Fibroblast of skin of left biceps (primary cell): ENCODE measurements around the gene GPR107.

Experiments used
- DNase-seq, 2 experiments: peaks; one replicate each; pipeline ENCODE4 v3.0.0-alpha.2; 2013; ENCODE audit warnings: low read depth in 2 of 2

Gene GPR107

DNA sequence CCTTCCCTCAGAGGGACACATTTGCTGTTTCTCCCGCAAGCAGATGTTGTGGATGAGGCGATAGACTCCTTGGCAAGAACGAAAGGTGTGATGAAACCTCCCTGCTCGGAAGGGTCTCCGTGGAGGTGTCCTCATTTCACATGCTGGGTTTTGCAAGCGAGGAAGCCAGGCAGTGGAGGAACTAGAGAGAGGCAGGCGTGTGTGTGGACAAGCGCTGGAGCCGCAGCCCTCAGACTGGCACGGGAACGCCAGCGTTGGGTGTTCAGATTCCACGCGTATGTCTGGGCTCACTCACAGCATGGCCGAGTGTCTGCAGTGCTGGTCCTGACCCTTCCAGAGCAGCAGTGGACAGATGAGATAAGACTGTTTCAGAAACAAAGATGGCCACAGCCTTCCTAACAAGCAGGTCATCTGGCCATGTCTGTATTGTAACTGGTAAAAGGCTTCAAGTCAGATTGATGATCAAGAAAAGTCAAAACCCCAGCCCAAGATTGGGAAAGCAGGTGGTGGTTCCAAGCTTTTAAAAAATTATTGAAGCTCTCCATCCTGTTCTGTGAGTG, 83.5 kb downstream of the GPR107 start:
- no peak for DNase-seq

DNA sequence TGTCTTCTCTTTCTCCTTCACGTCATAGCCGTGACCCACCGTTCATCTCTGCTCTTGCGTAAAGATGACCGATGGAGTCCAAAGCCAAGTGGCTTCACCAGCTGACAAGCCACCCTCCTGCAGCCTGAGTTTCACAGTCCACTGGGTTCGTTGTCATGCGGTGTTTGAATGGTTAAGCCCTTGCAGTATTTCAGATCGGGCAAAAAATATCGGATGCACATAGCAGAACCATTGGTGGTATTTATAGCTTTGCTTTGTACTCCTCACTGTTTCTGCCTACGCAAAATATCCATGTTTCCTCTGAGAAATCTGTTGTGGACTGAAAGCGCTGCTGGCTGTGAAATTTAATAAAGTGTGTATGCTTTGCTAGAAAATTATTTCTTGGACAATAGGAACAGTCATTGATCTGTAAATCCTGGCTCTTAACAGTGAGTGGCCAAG, 84.0 kb downstream of the GPR107 start:
- DNase-seq, result no peak

DNA sequence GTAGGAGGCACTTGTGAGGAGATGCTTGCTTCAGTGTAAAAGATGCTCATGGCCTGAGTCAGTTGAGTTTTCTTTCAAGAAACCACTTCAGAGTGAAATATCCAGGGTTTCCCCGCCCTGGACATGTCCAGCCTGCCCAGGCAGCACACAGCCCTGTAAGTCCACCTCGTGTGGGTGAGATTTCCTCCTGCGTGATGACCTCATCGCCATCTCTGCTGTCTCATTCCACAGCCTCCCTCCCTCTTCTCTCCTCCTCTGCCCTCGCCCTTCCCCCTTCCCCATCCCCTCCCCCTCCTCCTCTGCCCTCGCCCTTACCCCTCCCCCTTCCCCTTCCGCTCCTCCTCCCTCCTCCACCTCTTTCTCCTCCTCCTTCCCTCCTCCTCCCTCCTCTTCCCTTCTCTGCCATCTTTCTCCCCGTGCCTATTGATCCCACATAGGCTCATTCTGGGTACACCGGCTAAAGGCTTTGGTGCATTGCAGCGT, 84.5 kb downstream of the GPR107 start:
- DNase-seq, result peak; percentile 47 to 50

DNA sequence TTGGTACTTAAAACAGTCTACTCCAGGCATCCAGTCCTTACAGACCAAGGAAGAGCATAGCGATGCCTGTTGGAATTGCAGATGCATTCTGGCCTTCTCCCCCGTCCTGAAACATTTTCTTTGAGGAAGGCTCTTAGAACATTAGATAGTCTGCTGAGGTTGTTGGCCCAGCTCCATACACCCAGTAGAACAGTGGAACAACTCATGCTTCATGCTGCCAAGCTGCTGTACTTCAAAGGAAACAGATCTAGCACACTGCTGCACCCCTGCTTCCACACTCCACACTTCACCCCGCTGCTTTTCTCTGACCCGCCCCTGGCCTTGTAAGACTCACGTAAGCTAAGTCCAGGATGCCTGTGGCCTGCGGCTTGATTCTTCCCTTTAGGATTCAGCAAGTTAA, 85.1 kb downstream of the GPR107 start:
- peak; percentile 82 to 84 for DNase-seq

DNA sequence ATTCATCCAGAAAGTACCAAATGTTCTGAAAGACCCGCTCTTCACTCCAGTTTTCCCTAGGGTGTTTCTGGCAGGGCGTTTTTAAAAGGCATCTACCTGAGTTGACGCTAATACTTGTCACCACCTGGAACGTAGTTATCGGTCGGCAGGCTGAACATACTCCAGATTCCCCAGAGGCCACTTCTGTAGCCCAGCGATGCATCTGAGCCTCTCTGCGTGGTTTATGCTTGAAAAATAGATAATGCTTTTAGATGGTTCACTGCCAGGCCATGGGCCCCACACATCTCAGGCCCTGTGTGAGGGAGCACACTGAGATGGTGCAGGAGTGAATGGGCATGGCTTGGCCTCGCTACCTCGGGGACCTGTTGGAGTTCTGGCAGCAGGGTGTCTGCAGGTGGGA, 85.5 kb downstream of the GPR107 start:
- DNase-seq, result no peak

DNA sequence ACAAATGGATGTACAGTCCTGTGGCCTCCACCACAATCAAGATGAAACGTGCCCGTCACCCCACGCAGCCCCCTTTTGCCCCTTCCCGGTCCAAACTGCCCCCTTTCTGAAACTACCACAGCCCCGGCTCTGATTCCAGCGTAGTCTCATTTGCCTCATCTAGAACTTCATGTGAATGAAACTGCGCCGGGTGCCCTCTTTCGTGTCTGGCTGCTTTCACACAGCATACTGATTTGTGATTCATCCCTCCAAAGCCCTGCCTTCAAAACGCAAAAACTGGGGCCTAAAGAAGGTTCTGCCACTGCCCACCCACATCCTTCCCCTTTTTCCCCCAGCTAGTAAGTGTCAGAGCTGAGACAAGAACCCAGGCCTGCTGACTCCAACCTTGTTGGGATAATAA, 87.0 kb downstream of the GPR107 start:
- no peak for DNase-seq

DNA sequence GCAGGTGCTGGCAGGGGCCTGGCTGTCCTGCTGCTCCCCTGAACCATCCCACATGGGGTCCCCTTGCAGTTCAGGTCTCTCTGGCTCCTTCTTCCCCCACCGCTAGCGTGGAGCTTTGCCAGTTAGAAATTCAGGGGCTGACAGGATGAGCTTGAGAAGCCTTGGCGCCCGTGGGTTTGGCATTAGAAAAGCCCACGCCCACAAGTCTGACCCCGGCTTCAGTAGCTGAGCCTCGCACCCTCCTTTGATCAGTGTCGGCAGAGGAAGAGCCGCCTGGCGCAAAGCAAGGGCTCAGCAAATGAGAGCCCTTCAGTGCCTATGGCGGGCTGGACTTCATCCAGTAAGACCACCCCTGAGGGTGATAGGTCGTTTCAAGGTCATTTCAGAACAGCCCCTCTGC, 88.3 kb downstream of the GPR107 start:
- DNase-seq, result no peak

DNA sequence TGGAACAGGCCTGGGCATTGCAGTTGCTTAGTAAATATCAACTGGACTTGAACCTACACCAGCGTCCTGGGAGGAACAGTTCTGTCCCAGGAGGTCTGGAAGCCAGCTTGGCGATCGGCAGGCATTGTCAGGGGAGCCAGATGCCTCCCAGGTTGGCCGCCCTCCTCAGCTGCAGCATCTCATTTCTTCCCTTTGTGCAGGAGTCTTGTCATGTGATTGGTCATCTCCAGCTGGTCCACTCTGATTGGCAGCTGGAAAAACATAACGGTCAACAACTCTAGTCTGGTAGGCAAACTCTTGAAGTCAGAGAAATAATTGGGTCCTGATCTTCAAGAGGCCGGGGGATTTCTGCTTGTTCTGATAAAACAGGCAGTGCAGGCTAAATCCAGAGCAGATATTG, 88.9 kb downstream of the GPR107 start:
- no peak for DNase-seq

DNA sequence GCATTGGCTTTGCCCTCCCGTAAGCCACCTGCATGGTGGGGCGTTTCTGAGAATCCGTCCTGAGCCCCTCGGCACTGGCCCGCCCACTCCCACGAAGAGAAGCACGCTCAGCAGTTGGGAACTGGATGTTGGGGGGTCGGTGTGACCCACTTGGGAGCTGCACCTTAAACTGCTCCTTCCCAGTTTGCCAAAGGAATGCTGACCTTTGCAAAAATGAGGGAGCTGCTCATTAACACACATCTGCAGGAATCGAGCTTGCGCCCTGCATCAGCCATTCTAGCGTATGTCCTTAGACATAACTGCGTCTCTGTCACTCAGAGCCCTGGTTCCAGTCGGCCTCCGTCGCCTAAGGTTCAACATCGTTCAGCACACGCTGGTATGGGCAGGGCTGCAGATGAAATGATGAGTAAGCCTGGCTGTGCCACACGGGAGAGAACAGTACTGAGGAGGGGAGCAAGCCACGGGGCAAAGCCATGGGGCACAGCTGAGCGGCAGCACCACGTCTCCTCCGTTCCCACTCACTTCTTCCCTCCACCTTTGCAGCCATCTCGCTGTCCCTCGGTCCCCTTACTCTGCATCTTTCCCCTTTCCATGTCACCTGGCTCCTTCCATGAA, 89.7 kb downstream of the GPR107 start:
- DNase-seq, result no peak

DNA sequence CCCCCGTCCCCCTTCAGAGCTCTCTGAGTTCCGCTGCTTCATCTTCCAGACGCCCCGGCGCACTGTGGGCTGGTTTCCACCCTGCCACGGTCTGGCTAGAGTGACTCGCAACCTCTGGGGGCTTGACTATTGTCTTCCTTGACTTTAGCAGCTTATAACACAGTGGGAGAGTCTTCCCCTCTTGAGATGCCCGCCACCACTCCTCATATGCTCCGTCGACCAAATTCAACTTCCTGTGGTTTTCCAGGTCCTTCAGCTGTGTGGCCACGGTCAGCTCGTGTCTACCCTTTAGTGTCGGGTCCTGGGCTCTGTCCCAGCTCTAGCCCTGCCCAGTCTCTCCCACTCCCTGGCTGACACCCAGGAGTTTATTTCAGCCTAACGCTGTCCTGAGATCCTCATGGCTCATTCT, 90.3 kb downstream of the GPR107 start:
- no peak for DNase-seq

DNA sequence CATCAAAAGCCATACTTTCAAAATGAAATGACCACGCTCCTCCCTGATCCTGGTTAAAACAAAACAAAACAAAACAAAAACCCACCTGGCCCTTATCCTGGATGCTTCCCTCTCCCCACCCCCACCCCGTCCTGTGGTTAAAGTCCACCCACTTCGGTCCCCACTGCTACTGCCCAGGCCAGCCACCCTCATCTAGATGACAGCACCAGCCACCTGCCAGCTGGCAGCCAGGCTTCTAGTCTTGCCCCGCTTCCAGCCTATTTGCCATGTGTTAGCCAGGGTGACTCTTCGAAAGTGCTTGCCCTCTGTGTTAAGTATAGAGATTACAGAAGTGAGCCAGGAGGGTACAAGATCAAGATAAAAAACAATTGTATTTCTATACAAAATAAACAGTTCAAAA, 91.0 kb downstream of the GPR107 start:
- DNase-seq, result no peak

DNA sequence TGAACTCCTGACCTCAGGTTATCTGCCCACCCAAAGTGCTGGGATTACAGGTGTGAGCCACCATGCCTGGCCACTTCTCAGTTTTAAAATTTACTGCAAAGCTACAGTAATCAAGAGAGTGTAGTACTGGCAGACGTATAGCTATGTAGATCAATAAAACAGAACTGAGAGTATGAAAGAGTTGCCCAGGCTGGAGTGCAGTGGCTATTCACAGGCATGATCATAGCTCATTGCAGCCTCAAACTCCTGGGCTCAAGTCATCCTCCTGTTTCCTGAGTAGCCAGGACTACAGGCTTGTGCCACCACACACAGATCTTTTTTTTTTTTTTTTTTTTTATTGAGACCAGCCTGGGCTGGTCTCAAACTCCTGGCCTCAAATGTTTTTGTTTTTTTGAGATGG, 92.0 kb downstream of the GPR107 start:
- no peak for DNase-seq

DNA sequence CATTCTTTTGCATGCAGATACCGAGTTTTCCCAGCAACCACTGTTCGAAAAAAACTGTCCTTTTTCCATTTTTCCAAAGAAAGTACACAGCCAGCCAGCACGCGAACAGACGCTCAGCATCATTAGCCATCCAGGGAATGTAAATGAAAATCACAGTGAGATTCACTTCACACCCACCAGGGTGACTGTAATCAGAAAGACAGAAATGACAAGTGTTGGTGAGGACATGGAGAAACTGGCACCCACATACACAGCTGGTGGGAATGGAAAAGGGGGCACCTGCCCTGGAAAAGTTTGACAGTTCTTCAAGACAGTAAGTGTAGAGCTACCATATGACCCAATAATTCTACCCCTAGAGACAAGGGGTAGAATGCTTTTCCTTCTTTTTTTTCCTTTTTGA, 93.5 kb downstream of the GPR107 start:
- DNase-seq, result no peak

DNA sequence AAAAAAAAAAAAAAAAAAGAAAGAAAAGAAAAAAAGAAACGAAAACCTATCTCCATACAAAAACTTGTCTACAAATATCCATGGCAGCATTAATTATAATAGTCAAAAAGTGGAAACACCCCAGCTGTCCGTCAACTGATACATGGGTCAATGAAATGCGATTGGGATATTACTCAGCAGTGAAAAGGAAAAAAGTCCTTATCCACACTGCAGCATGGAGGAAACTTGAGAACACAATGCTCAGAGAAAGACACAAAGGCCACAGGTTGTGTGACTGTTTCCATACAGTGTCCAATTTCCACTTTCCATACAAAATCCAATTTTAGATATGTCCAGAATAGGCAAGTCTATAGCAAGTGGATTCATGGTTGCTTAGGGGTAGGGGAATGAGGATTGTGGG, 94.2 kb downstream of the GPR107 start:
- no peak for DNase-seq

DNA sequence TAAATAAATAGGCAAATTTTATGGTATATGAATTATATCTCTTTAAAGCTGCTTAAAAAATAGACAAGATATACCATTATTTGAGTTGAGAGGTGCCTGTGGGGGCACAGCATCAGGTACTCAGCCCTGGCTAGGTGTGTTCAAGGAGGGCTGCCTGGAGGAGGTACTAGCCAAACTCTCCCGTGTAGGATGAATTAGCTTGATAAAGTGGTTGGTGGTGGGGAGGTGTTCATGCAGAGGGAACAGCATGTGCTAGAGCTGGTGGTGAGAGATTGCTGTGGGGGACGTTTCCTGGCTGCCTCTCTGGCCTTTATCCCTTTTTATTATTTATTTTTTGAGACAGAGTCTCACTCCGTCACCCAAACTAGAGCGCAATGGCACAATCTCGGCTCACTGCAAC, 95.3 kb downstream of the GPR107 start:
- DNase-seq, result no peak

DNA sequence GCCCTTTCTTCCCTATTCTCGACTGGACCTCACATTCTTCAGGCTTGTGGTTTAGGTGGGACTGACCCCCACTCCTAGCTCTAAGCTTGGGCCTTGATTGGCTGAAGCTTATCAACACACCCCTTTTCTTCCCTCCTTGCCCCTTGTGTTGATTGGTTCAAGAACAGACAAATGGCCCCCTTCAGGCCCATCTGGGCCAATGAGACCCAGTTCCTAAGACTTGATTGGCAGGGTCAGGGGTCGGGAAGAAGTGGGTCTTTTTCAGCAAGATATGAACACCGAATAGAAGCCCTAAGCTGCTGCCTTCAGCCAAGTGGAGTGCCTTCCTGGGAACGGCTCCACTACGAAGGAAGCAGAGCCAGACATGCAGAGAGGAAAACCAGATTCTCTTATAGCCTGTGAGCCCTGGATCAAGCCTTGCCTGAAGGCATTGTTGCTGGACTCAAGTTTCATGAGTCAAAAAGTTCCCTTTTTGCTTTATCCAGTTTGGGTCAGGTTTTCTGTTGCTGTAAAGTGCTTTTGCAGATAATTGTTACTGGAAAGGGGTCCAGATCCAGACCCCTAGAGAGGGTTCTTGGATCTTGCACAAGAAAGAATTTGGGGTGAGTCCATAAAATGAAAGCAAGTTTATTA, 96.1 kb downstream of the GPR107 start:
- DNase-seq, result no peak

DNA sequence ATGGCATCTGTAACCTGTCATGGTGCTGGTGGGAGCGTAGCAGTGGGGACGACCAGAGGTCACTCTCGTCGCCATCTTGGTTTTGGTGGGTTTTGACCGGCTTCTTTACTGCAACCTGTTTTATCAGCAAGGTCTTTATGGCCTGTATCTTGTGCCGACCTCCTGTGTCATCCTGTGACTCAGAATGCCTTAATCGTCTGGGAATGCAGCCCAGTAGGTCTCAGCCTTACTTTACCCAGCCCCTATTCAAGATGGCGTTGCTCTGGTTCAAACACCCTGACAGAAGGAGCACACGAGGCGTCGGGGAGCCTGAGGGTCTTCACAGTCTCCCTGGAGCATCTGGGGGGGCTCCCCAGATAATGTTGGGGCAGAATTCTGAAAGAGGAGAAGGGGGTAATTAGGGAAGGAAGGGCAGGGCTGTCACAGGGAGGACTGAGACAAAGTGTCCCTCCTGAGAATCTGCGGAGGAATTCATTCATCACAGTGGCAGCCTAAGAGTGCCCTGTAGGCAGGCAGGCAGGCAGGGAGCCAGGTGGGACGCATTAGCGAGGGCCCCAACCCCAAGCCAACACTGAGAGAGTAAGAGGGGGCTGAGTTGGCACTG, 97.2 kb downstream of the GPR107 start:
- no peak for DNase-seq

DNA sequence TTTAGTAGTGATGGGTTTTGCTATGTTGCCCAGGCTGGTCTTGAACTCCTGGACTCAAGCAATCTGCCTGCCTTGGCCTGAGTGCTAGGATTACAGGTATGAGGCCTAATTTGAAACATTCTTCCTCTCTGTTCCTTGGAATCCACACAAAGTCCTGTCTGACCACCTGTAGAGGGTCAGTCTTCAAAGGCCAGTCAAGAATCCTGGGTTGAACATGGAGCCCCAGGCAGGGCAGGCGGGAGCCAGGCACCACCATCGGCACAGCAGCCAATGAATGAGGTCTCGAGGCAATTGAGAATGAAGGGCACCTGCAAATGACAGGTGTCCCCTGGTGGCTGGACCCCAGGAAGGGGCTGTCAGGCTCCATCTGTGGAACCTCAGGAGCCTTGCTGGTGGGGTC, 101.1 kb downstream of the GPR107 start:
- DNase-seq, result no peak

DNA sequence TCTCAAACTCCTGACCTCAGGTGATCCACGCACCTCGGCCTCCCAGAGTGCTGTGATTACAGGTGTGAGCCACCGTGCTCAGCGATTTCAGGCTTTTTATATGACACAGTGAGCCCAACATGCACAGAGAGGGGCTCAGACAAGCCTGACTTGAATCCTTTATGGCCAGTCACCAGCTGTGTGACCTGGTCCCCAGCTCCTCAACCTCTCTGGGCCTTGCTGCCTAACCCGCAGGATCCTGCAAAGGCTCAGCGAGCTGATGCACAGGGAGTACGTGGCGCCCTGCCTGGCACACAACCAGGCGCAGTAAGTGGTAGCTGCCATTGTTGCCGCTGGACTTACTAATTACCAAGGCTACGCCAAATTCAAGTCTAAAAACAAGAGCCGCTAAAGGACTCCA, 101.9 kb downstream of the GPR107 start:
- no peak for DNase-seq

DNA sequence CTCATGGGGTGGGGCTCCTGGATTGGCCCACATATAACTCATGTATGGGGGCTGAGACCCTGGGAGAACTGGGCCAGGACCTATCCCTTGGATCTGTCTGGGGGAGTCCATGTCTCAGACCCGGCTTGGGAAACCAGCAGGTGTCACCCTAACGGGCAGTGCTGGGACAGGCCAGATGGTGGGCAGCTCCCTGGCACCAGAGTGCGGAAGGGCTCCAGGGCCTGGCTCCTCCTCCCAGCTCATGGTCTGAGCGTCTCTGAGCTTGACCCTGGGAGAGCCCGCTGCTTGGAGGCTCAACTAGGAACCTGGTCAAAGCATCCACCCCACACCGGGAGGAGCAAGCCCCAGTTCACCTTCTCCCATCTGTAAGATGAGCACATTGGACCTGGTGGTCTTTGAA, 103.0 kb downstream of the GPR107 start:
- DNase-seq, result no peak

DNA sequence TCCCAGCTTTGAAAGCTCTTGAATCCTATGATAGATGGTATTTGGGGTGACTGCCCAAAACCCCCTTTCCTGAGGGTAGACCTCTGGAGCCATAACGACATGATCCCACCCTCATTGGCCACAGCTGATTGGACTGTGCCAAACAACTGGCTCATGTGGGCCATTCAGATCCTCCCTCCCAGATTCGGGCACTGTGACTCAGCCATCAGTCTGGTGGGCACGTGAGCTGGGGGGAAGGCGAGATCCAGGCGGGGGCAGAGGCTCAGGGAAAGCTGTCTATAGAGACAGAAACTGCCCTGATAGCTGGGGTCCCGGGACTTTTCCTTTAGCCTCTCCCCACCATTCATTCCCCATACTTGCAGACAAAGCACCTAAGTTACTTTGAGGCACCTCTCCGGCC, 103.4 kb downstream of the GPR107 start:
- DNase-seq, result no peak

DNA sequence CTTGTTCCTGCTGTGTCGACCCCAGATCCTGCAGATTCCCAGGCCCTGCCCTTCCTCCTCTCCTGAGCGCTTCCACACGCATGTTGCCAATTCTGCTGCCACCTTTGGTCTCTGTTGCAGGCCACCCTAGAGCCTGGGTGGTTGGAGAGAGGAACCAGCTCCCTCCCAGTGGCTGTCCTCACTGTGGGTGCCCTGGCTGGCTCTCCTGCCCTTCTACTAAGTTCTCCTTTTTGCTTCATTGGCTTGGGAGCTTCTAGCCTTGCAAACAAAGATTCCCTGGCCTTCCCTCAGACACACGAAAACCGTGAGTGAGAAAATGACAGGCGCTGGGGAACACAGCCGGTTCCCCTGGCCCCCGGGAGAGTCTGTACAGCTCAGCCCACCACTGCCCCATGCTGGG, 104.3 kb downstream of the GPR107 start:
- no peak for DNase-seq

DNA sequence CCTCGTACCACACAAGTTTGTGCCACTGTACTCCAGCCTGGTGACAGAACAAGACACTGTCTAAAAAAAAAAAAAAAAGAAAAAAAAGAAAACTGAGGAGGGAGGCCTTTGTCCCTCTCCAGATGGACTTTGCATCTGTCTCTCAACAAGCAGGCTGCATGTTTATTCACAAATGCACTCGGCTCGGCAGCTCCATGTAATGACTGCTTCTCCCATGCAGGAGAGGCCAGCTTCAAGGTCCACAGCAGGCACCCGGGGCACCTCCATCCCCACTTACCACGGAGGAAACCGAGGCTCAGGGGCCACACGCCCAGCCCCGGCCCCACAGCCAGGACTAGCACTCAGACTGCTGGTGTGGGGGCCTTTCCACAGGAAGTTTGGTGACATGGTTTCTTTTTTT, 105.4 kb downstream of the GPR107 start:
- no peak for DNase-seq
